ENCODE results near the gene PRG2. TPM values are rescaled to one million over a fixed set of nuclear protein-coding genes. Genes with fewer than 3 reads are reported as not detected.

PRG2 gene
- total RNA-seq, 2 experiments from 2014 or later = 1.0 TPM; not detected in 1

DNA sequence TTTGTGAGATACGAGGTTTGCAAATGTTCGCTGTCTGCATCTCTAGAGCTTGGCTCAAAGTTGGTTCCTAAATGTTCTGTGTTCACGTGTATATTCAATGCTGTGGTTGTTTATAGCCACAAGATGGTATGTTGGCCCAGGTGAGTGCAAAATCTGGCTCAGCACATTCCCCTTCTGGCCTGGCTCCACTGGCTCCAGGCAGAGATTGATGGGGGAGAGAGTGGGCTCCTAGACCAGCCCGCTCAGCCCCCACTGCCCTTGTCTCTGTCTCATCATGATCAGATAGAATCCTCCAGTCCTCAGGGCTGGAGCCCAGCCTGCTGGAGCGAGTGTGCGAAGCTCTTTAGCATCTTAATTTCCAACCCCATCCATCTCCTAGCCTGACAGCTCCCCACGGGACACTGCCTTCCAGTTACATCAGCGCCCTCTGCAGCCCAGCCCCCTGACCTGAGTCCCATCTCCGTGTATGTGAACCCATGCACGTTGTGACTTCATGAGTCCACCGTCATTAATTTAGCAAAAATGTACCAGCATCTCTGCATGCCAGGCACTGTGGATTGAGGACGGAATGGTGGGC lies 50.3 kb downstream of the PRG2 start:
- ChIA-PET CTCF (interaction anchor here (0.7 kb wide), 1 partner anchor 9 kb away, joined by 3 read pairs; no protein-coding TSS in a partner anchor), POLR2A (no interaction called here)

DNA sequence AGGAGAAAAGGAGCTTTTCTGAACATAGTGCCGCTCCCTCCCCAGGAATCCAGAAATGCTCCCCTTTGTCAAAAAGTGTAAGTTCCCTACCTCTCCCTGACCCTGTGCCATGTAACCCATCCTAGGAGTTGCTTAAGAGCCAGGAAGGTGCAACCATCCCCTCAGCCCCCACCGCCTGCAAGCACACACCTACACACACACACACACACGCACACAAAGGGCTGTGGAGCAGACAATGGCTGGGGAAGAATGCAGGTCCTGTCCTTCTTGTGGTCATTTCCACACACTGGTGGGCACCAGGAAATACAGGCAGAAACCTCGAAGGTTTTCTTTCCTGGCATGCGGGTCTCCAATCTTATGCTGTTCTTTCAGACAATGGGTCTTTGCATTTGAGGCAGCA lies 51.1 kb downstream of the PRG2 start:
- CTCF ChIA-PET = no interaction called here
- POLR2A ChIA-PET = no interaction called here

DNA sequence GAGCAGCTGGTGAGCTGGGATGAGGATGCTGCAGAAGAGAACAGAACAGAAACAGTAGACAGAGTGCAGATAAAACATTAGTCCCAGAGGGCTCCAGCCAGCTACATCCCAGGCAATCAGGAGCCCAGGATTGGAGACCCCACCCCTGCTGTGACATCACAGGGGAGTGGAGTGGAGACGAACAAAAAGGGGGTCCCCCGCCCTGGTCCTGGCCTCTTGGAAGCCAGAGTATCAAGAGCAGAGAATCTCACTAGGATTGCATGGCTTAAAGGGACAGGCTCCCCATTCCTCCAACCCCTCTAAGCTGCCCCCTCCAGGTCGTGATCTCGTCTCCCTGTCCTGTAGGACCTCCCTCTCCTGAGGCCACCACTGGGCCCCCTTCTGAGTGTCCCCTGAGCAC lies 52.3 kb downstream of the PRG2 start, which contains the start of gene P2RX3:
P2RX3 (plus strand) TSS at position 211 of the 400 bp plus-strand sequence. CDS start 199 bp downstream, outside the sequence.
- ChIA-PET POLR2A (no interaction called here), CTCF (interaction anchor here (1.5 kb wide), 1 partner anchor 120 kb away, joined by 7 read pairs; no protein-coding TSS in a partner anchor)

DNA sequence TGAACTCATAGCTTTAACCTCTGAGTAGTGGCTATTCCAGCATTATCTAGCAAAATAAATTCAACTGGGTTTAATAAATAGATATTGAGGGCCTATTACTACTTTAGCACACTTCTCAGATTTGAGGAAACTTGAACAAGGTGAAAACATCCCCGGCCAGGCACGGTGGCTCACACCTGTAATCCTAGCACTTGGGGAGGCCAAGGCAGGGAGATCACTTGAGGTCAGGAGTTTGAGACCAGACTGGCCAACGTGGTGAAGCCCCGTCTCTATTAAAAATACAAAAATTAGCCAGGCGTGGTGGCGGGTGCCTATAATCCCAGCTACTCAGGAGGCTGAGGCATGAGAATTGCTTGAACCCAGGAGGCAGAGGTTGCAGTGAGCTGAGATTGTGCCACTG lies 53.6 kb downstream of the PRG2 start:
- POLR2A ChIA-PET = interaction anchor here (0.6 to 2.0 kb wide), 2 partner anchors 11 to 15 kb away, joined by 3 to 19 read pairs; partner anchors contain the start of gene TNKS1BP1
- CTCF ChIA-PET = interaction anchor here (0.6 to 1.0 kb wide), 3 partner anchors 9 to 191 kb away, joined by 3 to 4 read pairs (median 3); no protein-coding TSS in a partner anchor

Other genes with a start within 250 kb of the PRG2 start
- gene LRRC55, start 208.7 kb downstream of the PRG2 start, total RNA-seq = not detected
- not detected for gene APLNR, start 153.4 kb downstream of the PRG2 start, total RNA-seq
- gene TNKS1BP1, start 65.7 kb downstream of the PRG2 start, total RNA-seq = 10 to 100 TPM; 13.3 to 13.8 TPM
- gene SSRP1, start 54.8 kb downstream of the PRG2 start, total RNA-seq = 100 to 1,000 TPM; 311 to 314 TPM
- not detected for gene P2RX3, start 52.3 kb downstream of the PRG2 start, total RNA-seq
- not detected for gene PRG3, start 9.5 kb downstream of the PRG2 start, total RNA-seq
- 100 to 1,000 TPM; 444 to 465 TPM for gene SLC43A3, start 36.5 kb upstream of the PRG2 start, total RNA-seq
- under 1 TPM; 0.23 to 0.36 TPM for gene RTN4RL2, start 69.9 kb upstream of the PRG2 start, total RNA-seq
- 10 to 100 TPM; 35.1 to 36.3 TPM for gene SLC43A1, start 125.1 kb upstream of the PRG2 start, total RNA-seq
- 100 to 1,000 TPM; 137 to 140 TPM for gene TIMM10, start 140.1 kb upstream of the PRG2 start, total RNA-seq
- gene SMTNL1, start 146.9 kb upstream of the PRG2 start, total RNA-seq = not detected
- 10 to 100 TPM; 81.3 to 88.9 TPM for gene UBE2L6, start 177.0 kb upstream of the PRG2 start, total RNA-seq
- gene SERPING1, start 207.0 kb upstream of the PRG2 start, total RNA-seq = not detected

All from activated CD8-positive, alpha-beta memory T cell treated with anti-CD3 and anti-CD28 coated beads for 36 hours (primary cell).